Fibroblast of lung (primary cell): ENCODE data around the gene INPP5A.

ENCODE experiments used
- EZH2 ChIP-seq: IDR thresholded peaks from 2 replicates; pipeline ENCODE4 v1.5.1; 2012; ENCODE audit warnings: low read length, control low read depth, mild to moderate bottlenecking; ENCODE audit errors: missing control alignments
- TF ChIP-seq, protein P1 (sequence below), 2 donors: IDR thresholded peaks in 1 of 2; conservative IDR thresholded peaks in 1 of 2; 1 replicate in 1 of 2; 2 replicates in 1 of 2; pipeline ENCODE4 v1.5.1; 2011 to 2012; ENCODE audit warnings: low read length in 2 of 2, control low read depth in 1 of 2, inconsistent platforms in 1 of 2, low read depth in 1 of 2, mild to moderate bottlenecking in 1 of 2

DNA sequence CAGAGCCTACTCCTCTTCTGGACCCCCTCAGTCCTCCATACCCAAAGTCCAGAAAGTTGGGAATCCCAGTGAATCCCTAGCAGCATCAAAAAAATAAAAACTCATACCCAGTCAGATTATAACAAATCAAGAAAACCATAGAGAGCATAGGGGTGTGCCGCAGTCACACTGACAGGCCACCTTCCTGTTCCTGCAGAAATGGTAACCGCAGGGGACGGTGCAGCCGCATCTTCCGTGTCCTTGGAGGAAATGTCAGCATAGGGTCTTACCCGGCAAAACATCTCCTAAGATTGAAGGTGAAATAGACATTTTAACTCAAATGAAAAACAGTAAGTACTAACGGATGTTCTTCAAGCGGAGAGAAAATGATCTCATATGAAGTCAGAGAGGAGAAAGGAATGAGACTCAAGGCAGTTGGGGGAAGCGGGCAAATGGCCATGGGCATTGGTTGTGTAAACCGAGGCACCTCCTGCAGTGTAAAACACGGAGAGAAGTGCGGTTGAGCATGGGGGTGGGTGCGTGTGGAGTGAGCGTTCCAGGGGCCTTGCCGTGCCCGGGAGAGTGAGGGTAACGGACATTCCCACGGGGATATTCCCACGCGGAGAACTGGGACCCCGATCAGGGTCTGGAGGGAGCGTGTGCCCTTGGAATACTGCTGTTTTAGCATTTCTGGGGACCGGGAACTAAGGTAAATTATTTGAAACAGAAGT is 137.6 kb downstream of the INPP5A start:
- TF ChIP-seq, protein P1, sequence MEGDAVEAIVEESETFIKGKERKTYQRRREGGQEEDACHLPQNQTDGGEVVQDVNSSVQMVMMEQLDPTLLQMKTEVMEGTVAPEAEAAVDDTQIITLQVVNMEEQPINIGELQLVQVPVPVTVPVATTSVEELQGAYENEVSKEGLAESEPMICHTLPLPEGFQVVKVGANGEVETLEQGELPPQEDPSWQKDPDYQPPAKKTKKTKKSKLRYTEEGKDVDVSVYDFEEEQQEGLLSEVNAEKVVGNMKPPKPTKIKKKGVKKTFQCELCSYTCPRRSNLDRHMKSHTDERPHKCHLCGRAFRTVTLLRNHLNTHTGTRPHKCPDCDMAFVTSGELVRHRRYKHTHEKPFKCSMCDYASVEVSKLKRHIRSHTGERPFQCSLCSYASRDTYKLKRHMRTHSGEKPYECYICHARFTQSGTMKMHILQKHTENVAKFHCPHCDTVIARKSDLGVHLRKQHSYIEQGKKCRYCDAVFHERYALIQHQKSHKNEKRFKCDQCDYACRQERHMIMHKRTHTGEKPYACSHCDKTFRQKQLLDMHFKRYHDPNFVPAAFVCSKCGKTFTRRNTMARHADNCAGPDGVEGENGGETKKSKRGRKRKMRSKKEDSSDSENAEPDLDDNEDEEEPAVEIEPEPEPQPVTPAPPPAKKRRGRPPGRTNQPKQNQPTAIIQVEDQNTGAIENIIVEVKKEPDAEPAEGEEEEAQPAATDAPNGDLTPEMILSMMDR (conservative IDR thresholded peaks at IDR 0.05 in 1 of 2, IDR thresholded peaks at IDR 0.05 in 1 of 2; ENCODE audit: low read depth in 1 of 2, low read length in 2 of 2): no peak
- TF ChIP-seq EZH2: no peak
